ENCODE results near the gene OBSCN.

Gene OBSCN

GRCh38 chr1:228304225-228304624 is 96.4 kb downstream of the OBSCN start:
- DNase-seq (ENCODE audit: low read depth in 2 of 2, low spot score in 1 of 2): no peak

DNA sequence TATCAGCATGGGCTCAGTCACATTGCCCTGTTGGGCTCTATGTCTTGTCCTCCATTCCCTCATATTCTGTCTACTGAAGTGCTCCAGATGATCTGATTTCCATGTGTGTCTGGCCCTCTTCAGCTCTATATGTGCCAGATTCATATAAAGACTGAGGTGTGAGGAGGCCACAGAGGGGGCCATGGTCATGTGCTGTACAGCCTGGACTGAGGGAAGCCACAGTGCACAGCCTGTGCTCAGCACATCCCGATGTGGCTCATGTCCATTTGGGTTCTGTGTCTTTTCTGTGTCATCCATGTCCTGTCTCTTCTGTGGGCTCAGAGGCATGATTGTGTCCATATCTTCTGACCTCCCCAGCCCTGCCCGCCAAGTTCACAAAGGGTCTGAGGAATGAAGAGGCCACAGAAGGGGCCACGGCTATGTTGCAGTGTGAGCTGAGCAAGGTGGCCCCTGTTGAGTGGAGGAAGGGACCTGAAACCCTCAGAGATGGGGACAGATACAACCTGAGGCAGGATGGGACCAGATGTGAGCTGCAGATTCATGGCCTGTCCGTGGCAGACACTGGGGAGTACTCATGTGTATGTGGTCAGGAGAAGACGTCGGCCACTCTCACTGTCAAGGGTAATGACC is 97.0 kb downstream of the OBSCN start:
- no peak for DNase-seq (ENCODE audit: low read depth in 2 of 2, low spot score in 1 of 2)

DNA sequence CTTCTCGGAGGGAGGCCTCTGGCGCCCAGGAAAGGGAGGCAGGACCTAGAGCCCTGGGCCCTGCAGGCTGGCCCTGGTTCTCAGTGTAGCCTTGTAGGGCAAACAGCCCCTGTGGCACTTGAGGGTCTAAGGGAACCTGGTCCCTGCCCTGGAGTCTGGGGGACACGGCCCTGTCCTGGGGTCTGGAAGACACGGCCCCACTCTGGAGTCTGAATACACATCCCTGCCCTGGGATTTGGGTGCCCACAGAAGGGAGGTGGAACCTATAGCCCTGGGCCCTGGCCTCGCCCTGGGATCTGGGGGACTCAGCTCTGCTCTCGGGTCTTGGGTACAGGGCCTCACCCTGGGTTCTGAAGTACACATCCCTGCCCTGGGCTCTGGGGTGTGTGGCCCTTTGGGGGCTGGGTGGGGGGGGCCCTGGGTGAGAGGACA is 97.9 kb downstream of the OBSCN start:
- no peak for DNase-seq (ENCODE audit: low read depth in 2 of 2, low spot score in 1 of 2)

DNA sequence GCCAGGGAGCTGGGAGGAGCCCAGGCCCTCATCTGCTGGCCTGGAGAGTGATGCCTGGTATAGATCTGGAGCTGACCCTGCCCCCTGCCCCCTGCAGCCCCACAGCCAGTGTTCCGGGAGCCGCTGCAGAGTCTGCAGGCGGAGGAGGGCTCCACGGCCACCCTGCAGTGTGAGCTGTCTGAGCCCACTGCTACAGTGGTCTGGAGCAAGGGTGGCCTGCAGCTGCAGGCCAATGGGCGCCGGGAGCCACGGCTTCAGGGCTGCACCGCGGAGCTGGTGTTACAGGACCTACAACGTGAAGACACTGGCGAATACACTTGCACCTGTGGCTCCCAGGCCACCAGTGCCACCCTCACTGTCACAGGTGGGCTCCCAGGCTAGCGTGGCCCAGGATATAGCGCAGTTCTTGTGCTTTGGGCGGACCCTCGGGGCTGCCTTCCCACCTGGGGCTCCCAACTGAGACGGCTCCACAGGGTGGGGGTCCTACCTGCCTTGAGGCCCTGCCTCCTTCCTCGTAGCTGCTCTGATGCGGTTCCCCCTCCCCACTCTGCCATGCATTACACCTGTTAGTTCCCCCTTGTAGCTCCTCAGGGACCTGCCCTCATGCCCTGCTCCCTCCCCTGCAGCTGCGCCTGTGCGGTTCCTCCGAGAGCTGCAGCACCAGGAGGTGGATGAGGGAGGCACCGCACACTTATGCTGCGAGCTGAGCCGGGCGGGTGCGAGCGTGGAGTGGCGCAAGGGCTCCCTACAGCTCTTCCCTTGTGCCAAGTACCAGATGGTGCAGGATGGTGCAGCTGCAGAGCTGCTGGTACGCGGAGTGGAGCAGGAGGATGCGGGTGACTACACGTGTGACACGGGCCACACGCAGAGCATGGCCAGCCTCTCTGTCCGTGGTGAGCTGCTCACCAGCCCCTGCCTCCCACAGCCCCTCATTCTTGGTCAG is 98.7 kb downstream of the OBSCN start:
- no peak for DNase-seq (ENCODE audit: low read depth in 2 of 2, low spot score in 1 of 2)

DNA sequence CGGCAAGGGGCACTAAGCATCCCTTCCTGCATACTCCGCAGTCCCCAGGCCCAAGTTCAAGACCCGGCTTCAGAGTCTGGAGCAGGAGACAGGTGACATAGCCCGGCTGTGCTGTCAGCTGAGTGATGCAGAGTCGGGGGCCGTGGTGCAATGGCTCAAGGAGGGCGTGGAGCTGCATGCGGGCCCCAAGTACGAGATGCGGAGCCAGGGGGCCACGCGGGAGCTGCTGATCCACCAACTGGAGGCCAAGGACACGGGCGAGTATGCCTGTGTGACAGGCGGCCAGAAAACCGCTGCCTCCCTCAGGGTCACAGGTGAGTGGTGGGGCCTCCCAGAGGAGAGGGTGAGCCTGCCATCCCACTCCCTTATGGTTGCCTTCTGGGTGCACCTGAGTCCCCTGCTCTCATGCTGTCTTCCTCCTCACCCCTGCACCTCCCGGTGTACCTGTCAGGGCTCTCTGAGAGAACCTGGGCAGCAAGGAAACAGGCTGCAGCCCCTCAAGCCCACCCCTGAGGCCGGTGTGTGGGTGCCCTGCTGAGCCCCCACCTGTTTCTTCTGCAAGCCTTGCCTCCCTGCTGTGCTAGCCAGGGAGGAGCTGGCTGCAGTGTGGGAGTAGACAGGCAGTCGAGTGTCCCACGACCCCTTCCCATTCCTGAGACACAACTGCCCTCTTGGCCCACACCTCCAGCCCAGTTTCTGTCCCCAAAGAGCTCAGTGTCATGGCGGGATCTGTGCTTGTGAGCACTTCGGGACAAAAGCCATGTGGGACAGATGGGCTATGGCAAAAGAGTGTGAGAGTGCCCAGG is 99.6 kb downstream of the OBSCN start:
- DNase-seq (ENCODE audit: low read depth in 2 of 2, low spot score in 1 of 2): no peak

- no peak for DNase-seq (ENCODE audit: low read depth in 2 of 2, low spot score in 1 of 2)
Observed at GRCh38 chr1:228308085-228308601, 100.3 kb downstream of the OBSCN start.

DNA sequence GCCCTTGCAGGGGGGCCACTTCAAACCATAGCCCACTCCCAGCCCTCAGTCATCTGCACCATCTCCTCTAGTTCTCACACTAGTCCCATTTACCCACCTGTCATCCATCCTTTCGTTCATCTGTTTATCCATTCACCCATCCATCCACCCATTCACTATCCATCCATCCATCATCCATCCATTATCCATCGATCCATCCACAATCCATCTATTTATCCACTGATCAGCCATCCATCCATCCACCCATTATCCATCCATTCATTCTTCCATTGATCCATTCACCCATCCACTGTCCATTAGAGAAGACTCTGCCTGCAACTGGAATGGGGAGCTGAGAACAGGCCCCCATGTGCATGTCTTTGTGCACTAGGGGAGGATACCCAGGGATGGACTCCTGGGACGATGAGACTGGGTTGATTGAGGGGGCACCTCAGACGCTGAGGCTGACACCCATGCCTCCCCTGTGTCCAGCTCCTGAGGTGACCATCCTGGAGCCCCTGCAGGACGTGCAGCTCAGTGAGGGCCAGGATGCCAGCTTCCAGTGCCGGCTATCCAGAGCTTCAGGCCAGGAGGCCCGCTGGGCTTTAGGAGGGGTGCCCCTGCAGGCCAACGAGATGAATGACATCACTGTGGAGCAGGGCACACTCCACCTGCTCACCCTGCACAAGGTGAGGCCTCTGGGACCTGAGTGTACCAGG is 100.9 kb downstream of the OBSCN start:
- DNase-seq (ENCODE audit: low read depth in 2 of 2, low spot score in 1 of 2): no peak

DNA sequence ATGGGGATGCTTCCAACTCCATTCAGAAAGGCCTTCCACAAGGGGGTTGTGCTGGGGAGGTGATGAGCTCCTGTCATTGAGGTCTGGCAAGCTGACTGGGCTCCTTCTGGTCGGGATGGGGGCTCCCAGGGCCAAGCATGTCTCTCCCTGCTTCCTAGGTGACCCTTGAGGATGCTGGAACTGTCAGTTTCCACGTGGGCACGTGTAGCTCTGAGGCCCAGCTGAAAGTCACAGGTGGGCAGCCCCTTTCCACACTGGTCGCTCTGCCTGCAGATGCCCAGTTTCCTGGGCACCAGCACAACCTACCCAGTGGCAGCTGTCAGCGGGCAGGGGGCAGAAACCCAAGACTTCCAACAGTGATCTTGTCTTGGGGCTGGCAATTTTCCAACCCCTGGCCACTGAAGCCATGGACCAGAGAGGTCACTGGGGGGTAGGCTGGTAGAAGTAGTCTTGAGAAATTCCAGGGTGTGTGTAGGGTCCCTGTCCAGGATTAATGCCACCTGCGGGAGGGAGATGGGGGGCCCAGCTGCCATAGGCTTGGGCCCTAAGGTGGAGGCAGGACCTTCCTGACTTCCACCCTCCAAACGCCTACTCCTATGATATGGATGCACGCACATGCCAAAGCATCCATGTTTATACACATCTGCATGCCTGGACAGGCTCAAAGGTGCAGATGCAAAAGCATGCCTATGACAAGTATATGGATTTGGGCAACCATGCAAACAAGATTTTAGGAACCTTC is 101.7 kb downstream of the OBSCN start:
- DNase-seq (ENCODE audit: low read depth in 2 of 2, low spot score in 1 of 2): no peak

GRCh38 chr1:228310162-228310792 is 102.4 kb downstream of the OBSCN start:
- no peak for DNase-seq (ENCODE audit: low read depth in 2 of 2, low spot score in 1 of 2)

- no peak for DNase-seq (ENCODE audit: low read depth in 2 of 2, low spot score in 1 of 2)
Observed at GRCh38 chr1:228311091-228311490, 103.2 kb downstream of the OBSCN start.

- no peak for DNase-seq (ENCODE audit: low read depth in 2 of 2, low spot score in 1 of 2)
Observed at GRCh38 chr1:228312136-228312764, 104.4 kb downstream of the OBSCN start.

DNA sequence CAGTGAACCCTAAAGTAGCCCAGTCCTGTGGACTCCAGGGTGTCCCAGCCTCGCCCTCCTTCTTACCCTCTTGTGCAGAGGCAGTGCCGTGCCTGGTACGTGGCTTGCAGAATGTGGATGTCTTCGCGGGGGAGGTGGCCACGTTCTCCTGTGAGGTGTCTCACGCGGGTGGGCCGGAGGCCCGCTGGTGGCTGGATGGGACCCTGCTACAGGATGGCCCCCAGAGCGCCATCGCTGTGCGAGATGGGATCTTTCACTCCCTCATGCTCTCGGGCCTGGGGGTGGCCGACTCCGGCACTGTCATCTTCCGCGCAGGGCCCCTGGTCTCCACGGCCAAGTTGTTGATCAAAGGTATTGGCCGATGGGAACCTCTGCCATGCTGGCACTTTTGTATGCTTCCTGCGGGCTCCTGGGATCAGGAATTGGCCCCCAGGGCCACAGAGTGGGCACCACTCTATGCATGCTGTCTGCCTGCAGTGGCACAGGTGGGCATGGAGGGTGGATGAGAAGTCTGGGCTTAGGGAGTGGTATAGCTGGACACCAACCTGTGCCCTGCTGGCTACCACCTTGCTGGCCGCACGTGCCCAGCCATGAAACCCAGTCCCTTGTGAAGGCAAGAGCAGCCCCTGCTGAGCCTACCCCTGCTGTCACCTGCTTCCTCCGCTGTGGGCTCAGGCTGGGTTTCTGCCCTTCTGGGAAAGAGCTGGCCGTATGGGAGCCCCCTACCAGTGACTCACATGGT is 105.9 kb downstream of the OBSCN start:
- DNase-seq (ENCODE audit: low read depth in 2 of 2, low spot score in 1 of 2): no peak

DNA sequence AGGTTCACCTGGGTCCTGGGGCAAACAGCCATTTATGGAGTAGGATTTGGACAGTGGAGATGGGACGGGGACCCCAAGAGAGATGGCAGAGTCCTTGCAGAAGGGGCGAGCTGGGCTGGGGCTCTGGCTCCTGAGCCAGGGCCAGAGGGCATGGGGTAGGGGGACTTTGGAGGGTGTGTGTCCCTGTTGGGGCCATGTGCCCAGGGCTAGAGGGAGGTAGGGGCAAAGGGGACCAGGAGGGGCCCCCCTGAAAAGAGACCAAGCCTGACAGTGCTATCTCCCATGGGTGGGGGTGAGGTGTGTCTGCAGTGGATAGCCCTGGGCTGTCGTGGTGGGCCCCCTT is 106.4 kb downstream of the OBSCN start:
- DNase-seq (ENCODE audit: low read depth in 2 of 2, low spot score in 1 of 2): no peak

DNA sequence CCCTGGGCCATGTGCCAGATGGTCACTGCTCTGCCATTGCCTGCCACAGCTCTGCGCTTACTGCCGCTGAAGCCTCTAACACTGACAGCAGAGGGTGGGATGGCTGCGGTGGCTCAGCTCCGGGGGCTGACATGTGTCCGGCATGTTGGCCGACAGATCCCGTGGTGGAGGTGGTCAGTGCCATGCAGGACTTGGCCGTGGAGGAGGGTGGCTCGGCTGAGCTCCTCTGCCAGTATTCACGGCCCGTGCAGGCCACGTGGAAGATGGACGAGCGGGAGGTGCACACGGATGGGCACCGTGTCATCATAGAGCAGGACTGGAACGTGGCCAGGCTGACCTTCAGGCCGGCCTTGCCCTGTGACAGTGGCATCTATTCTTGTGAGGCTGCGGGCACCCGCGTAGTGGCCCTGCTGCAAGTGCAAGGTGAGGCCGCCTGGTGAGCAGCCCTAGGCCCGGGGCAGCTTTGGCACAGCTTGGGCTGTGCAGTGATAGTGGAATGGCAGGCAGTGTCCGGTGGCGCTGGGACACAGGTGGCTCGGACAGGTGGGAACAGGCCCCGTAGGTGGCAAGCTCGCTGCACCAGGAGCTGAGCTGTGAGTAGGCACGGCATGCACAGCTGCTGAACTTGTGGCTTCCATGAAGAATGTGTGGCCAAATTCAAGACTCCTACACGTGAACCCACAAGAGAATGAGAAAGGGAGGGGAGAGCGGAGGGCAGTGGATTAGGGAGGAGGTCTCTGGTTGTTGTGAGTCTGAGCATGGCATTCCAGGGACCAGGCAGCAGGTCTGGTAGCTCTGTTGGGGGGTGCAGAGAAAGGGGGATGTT is 107.0 kb downstream of the OBSCN start:
- no peak for DNase-seq (ENCODE audit: low read depth in 2 of 2, low spot score in 1 of 2)

DNA sequence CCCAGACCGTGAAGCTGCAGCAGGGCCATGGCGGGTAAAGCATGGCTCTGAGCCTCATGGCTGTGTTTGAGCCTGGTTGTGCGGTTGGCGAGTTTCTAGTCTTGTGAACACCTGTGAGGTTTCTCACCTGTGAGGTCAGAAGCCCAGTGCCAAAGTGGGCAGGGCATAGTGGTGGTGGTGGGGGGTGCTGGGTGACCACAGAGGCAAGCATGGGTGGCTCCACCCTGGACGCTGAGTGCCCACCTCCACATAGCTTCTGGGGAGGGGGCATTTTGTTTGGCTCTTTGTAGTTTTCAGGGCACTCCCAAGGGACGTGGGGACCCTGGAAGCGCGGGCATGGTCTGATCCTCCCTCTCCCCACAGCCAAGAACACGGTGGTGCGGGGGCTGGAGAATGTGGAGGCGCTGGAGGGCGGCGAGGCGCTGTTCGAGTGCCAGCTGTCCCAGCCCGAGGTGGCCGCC is 107.7 kb downstream of the OBSCN start:
- DNase-seq (ENCODE audit: low read depth in 2 of 2, low spot score in 1 of 2): no peak

DNA sequence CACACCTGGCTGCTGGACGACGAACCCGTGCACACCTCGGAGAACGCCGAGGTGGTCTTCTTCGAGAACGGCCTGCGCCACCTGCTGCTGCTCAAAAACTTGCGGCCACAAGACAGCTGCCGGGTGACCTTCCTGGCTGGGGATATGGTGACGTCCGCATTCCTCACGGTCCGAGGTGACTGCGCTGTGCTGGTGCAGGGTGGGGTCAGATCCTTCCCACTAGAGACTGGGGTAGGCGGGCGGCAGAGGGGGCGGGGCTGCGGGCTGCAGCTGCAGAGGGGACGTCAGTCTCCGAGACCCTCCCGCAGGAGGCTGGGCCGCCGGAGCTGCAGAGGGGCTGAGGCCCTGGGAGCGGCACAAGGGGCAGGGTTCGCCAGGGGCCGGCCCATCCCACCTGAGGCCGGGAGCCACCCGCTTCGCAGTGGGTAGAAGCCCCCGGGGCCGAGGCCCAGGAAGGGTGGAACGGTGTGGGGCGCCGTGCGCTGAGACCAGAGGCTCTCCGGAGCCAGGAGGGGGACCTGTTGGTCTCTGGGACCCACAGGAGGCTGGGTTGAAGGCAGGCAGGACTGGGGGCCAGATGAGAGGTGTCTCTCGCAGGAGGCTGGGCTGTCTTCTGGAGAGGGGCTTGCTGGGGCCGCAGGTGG is 108.2 kb downstream of the OBSCN start:
- DNase-seq (ENCODE audit: low read depth in 2 of 2, low spot score in 1 of 2): no peak

Data from stimulated activated CD8-positive, alpha-beta memory T cell treated with anti-CD3 and anti-CD28 coated beads, Interleukin-4, amount 100 ng/mL, for 1 hour (primary cell).